ENCODE measurements around the gene HEMGN. TPM values are rescaled to one million over a fixed set of nuclear protein-coding genes. Genes with fewer than 3 reads are reported as not detected.
A peak's percentile ranks its signal among the peaks of the same experiment; 100 is the strongest.
"Not testable (repeated sequence)": the region's sequence is repeated elsewhere in the genome, so short reads cannot be mapped to it uniquely, and the experiment has no call there.

The HEMGN gene
- total RNA-seq: not detected in 2 replicates

GRCh38 chr9:97938081-97938644 lies at the start of gene HEMGN:
Gene HEMGN, minus strand, starts transcription at chr9:97938172. Its CDS starts 36 bp downstream, at chr9:97938136.
- no peak for DNase-seq

- no peak for DNase-seq
Observed at GRCh38 chr9:97987487-97987886, 49.5 kb upstream of the HEMGN start.

- peak; percentile 51 for DNase-seq
Observed at GRCh38 chr9:97985058-97985861, 47.3 kb upstream of the HEMGN start.

- peak; percentile 85 for DNase-seq
Observed at GRCh38 chr9:97984188-97985057, 46.5 kb upstream of the HEMGN start.

- peak; percentile 63 for DNase-seq
Observed at GRCh38 chr9:97983589-97984187, 45.7 kb upstream of the HEMGN start.

GRCh38 chr9:97982683-97983588 lies 45.0 kb upstream of the HEMGN start, which contains the start of gene ANP32B:
Gene ANP32B, plus strand, starts transcription at chr9:97983341. Its CDS starts 215 bp downstream, at chr9:97983556.
- DNase-seq: peak; percentile 92

- no peak for DNase-seq
Observed at GRCh38 chr9:97981846-97982682, 44.1 kb upstream of the HEMGN start.

- no peak for DNase-seq
Observed at GRCh38 chr9:97980918-97981845, 43.2 kb upstream of the HEMGN start.

GRCh38 chr9:97980479-97980803 lies 42.5 kb upstream of the HEMGN start:
- no peak for DNase-seq

GRCh38 chr9:97979788-97980478 lies 42.0 kb upstream of the HEMGN start:
- no peak for DNase-seq

GRCh38 chr9:97978371-97979130 lies 40.6 kb upstream of the HEMGN start:
- no peak for DNase-seq

- not testable (repeated sequence) for DNase-seq
Observed at GRCh38 chr9:97976633-97977032, 38.7 kb upstream of the HEMGN start.

- no peak for DNase-seq
Observed at GRCh38 chr9:97975376-97975775, 37.4 kb upstream of the HEMGN start.

GRCh38 chr9:97972753-97973152 lies 34.8 kb upstream of the HEMGN start:
- DNase-seq: no peak

- DNase-seq: no peak
Observed at GRCh38 chr9:97970165-97970564, 32.2 kb upstream of the HEMGN start.

- DNase-seq: no peak
Observed at GRCh38 chr9:97969014-97969413, 31.0 kb upstream of the HEMGN start.

- no peak for DNase-seq
Observed at GRCh38 chr9:97966493-97966892, 28.5 kb upstream of the HEMGN start.

GRCh38 chr9:97964901-97965300 lies 26.9 kb upstream of the HEMGN start:
- DNase-seq: no peak

Data from dermis blood vessel endothelial cell (primary cell).